Astrocyte (in vitro differentiated cells and primary cell): ENCODE measurements around the gene TOMM7. TPM values are rescaled to one million over a fixed set of nuclear protein-coding genes. Genes with fewer than 3 reads are reported as not detected.

Experiments used
- DNase-seq: peaks from one replicate; pipeline ENCODE4 v3.0.0-alpha.2; 2010; ENCODE audit warnings: low read depth
- FAIRE-seq: peaks from 2 replicates; lab custom pipeline; 2011; peaks lifted over from hg19 to GRCh38; lab: Jason Lieb, UNC
- H2AFZ ChIP-seq: 2 replicates; pipeline ENCODE4 v1.6.0; 2012; ENCODE audit warnings: low read depth, low read length, inconsistent platforms
- H3K27ac ChIP-seq: 2 replicates; pipeline ENCODE4 v1.5.1; 2011; ENCODE audit warnings: low read depth, low read length, inconsistent platforms
- H3K27me3 ChIP-seq: 2 replicates; pipeline ENCODE4 v1.6.0; 2011; ENCODE audit warnings: low read length, inconsistent platforms; ENCODE audit not compliant: insufficient read depth
- H3K36me3 ChIP-seq: 2 replicates; pipeline ENCODE4 v1.5.1; 2011; ENCODE audit warnings: low read length, inconsistent platforms; ENCODE audit not compliant: insufficient read depth
- H3K4me1 ChIP-seq: 2 replicates; pipeline ENCODE4 v1.5.1; 2011; ENCODE audit warnings: low read length, inconsistent platforms; ENCODE audit not compliant: insufficient read depth
- H3K4me2 ChIP-seq: 2 replicates; pipeline ENCODE4 v1.6.0; 2012; ENCODE audit warnings: low read length, inconsistent platforms
- H3K4me3 ChIP-seq: 2 replicates; pipeline ENCODE4 v1.5.1; 2011; ENCODE audit warnings: low read depth, mild to moderate bottlenecking, low read length, inconsistent platforms; ENCODE audit not compliant: insufficient read depth
- H3K79me2 ChIP-seq: 2 replicates; pipeline ENCODE4 v1.6.0; 2012; ENCODE audit warnings: mild to moderate bottlenecking, low read length, inconsistent platforms; ENCODE audit not compliant: insufficient read depth
- H3K9ac ChIP-seq: 2 replicates; pipeline ENCODE4 v1.6.0; 2012; ENCODE audit warnings: mild to moderate bottlenecking, low read length, inconsistent platforms
- H3K9me3 ChIP-seq: 2 replicates; pipeline ENCODE4 v1.5.1; 2012; ENCODE audit warnings: low read depth, mild to moderate bottlenecking, low read length, inconsistent platforms; ENCODE audit not compliant: insufficient read depth
- H4K20me1 ChIP-seq: 2 replicates; pipeline ENCODE4 v1.6.0; 2012; ENCODE audit warnings: low read length, inconsistent platforms; ENCODE audit not compliant: insufficient read depth
- H3K27ac Mint-ChIP-seq: one replicate; pipeline ENCODE4 v1.8.0; 2021; ENCODE audit warnings: mild to moderate bottlenecking, mixed read lengths; ENCODE audit not compliant: unreplicated experiment
- H3K27me3 Mint-ChIP-seq: one replicate; pipeline ENCODE4 v1.8.0; 2021; ENCODE audit warnings: low read depth, mixed read lengths; ENCODE audit not compliant: unreplicated experiment
- H3K36me3 Mint-ChIP-seq: one replicate; pipeline ENCODE4 v1.8.0; 2021; ENCODE audit warnings: low read depth, mixed read lengths; ENCODE audit not compliant: unreplicated experiment
- H3K4me1 Mint-ChIP-seq: one replicate; pipeline ENCODE4 v1.8.0; 2021; ENCODE audit warnings: low read depth, mixed read lengths; ENCODE audit not compliant: unreplicated experiment
- H3K4me3 Mint-ChIP-seq: one replicate; pipeline ENCODE4 v1.8.0; 2021; ENCODE audit warnings: mild to moderate bottlenecking, moderate library complexity, mixed read lengths; ENCODE audit not compliant: unreplicated experiment
- H3K9me3 Mint-ChIP-seq: one replicate; pipeline ENCODE4 v1.8.0; 2021; ENCODE audit warnings: mild to moderate bottlenecking, mixed read lengths; ENCODE audit not compliant: unreplicated experiment
- CTCF ChIP-seq: IDR thresholded peaks from 2 replicates; pipeline ENCODE4 v1.5.1; 2011; ENCODE audit warnings: low read depth, mild to moderate bottlenecking, inconsistent platforms, low read length, moderate library complexity; ENCODE audit not compliant: insufficient read depth
- EZH2 ChIP-seq: IDR thresholded peaks from 2 replicates; pipeline ENCODE4 v1.6.1; 2012; ENCODE audit warnings: mild to moderate bottlenecking, low read length, inconsistent platforms; ENCODE audit not compliant: insufficient read depth
- total RNA-seq: library from RNA; stranded (reverse); gene quantifications from 2 replicates; pipeline ENCODE4 v1.2.1, GENCODE V29; 2021

Gene TOMM7
- total RNA-seq, 1 donor from 2014 or later = 217 TPM

GRCh38 chr7:22776964-22777363 is 45.7 kb downstream of the TOMM7 start:
- H3K9me3 ChIP-seq = no peaks in the 10 kb centered on the region
- no peak overlapping the region for H3K4me3 Mint-ChIP-seq
- H3K27me3 ChIP-seq = no peaks in the 10 kb centered on the region
- FAIRE-seq (no peak), DNase-seq (no peak)
- H2AFZ ChIP-seq = no peak overlapping the region
- no peaks in the 10 kb centered on the region for H3K79me2 ChIP-seq
- no peak overlapping the region for H3K27ac Mint-ChIP-seq
- peaks cover 1% of the 10 kb centered on the region for H3K36me3 Mint-ChIP-seq
- peaks cover 16% of the 10 kb centered on the region for H3K4me1 ChIP-seq
- TF ChIP-seq CTCF = no peak
- no peaks in the 10 kb centered on the region for H3K36me3 ChIP-seq
- no peaks in the 10 kb centered on the region for H3K27me3 Mint-ChIP-seq
- H4K20me1 ChIP-seq = no peaks in the 10 kb centered on the region
- no peak overlapping the region for H3K9ac ChIP-seq
- H3K27ac ChIP-seq = no peak overlapping the region
- peaks cover under 1% of the 10 kb centered on the region for H3K9me3 Mint-ChIP-seq
- H3K4me1 Mint-ChIP-seq = peaks cover 12% of the 10 kb centered on the region
- no peak overlapping the region for H3K4me2 ChIP-seq
- H3K4me3 ChIP-seq = no peak overlapping the region

GRCh38 chr7:22772885-22773284 is 49.8 kb downstream of the TOMM7 start:
- H3K27me3 Mint-ChIP-seq = no peaks in the 10 kb centered on the region
- H3K4me3 Mint-ChIP-seq = no peak overlapping the region
- peaks cover 1% of the 10 kb centered on the region for H3K4me1 Mint-ChIP-seq
- H3K9me3 Mint-ChIP-seq = peaks cover 8% of the 10 kb centered on the region
- no peak overlapping the region for H2AFZ ChIP-seq
- no peaks in the 10 kb centered on the region for H4K20me1 ChIP-seq
- no peak overlapping the region for H3K4me3 ChIP-seq
- H3K79me2 ChIP-seq = no peaks in the 10 kb centered on the region
- no peak for TF ChIP-seq EZH2
- no peak for TF ChIP-seq CTCF
- FAIRE-seq = no peak
- H3K27ac ChIP-seq = no peak overlapping the region
- DNase-seq = no peak
- no peaks in the 10 kb centered on the region for H3K27me3 ChIP-seq
- no peaks in the 10 kb centered on the region for H3K9me3 ChIP-seq
- no peaks in the 10 kb centered on the region for H3K4me1 ChIP-seq
- no peak overlapping the region for H3K4me2 ChIP-seq
- no peak overlapping the region for H3K9ac ChIP-seq
- H3K27ac Mint-ChIP-seq = no peak overlapping the region
- H3K36me3 Mint-ChIP-seq = peaks cover 1% of the 10 kb centered on the region
- no peaks in the 10 kb centered on the region for H3K36me3 ChIP-seq

GRCh38 chr7:22771872-22772228 is 50.8 kb downstream of the TOMM7 start:
- FAIRE-seq (no peak), DNase-seq (no peak)
- H4K20me1 ChIP-seq = no peaks in the 10 kb centered on the region
- H3K9ac ChIP-seq = no peak overlapping the region
- Mint-ChIP-seq H3K4me1 (peaks cover 1% of the 10 kb centered on the region), H3K27me3 (no peaks in the 10 kb centered on the region), H3K4me3 (no peak overlapping the region), H3K9me3 (peaks cover 8% of the 10 kb centered on the region), H3K36me3 (peaks cover 1% of the 10 kb centered on the region), H3K27ac (no peak overlapping the region)
- no peak overlapping the region for H2AFZ ChIP-seq
- no peaks in the 10 kb centered on the region for H3K9me3 ChIP-seq
- no peak for TF ChIP-seq CTCF
- TF ChIP-seq EZH2 = no peak
- no peak overlapping the region for H3K4me2 ChIP-seq
- no peaks in the 10 kb centered on the region for H3K36me3 ChIP-seq
- no peak overlapping the region for H3K4me3 ChIP-seq
- no peaks in the 10 kb centered on the region for H3K27me3 ChIP-seq
- H3K79me2 ChIP-seq = no peaks in the 10 kb centered on the region
- no peak overlapping the region for H3K27ac ChIP-seq
- no peaks in the 10 kb centered on the region for H3K4me1 ChIP-seq
